Gastroesophageal sphincter (tissue), 4 donors: ENCODE measurements around the gene HMGCS2. TPM values are rescaled to one million over a fixed set of nuclear protein-coding genes. Genes with fewer than 3 reads are reported as not detected.

Experiments used
- ATAC-seq: fragments of 150-250 bp; one replicate; pipeline ENCODE4 v1.9.1; 2016; ENCODE audit warnings: mild to moderate bottlenecking, moderate library complexity
- H3K27ac ChIP-seq, 4 donors: fragments of 200-600 bp; sonication (generic) in 3 of 4; 1 replicate in 3 of 4; 2 replicates in 1 of 4; pipeline ENCODE4 v1.5.1; 2016 to 2019
- H3K27me3 ChIP-seq: fragments of 200-600 bp; sonication (generic); one replicate; pipeline ENCODE4 v1.5.1; 2019
- H3K36me3 ChIP-seq, 2 donors: fragments of 200-600 bp; sonication (generic); one replicate each; pipeline ENCODE4 v1.5.1; 2019; ENCODE audit warnings: control low read depth in 1 of 2
- H3K4me1 ChIP-seq, 3 donors: fragments of 200-600 bp; sonication (generic); 1 replicate in 2 of 3; 2 replicates in 1 of 3; pipeline ENCODE4 v1.5.1; 2016 to 2019; ENCODE audit warnings: control low read depth in 2 of 3
- H3K4me3 ChIP-seq, 2 donors: fragments of 200-600 bp; sonication (generic); one replicate each; pipeline ENCODE4 v1.5.1; 2019; ENCODE audit warnings: mild to moderate bottlenecking in 1 of 2, moderate library complexity in 1 of 2
- H3K9me3 ChIP-seq, 3 donors: fragments of 200-600 bp; sonication (generic); one replicate each; pipeline ENCODE4 v1.5.1; 2017 to 2019; ENCODE audit warnings: control low read depth in 2 of 3
- CTCF ChIP-seq, 4 experiments: fragments of 200-600 bp in 2 of 4; fragments of 450-650 bp in 2 of 4; sonication (generic) in 1 of 4; IDR thresholded peaks; one replicate each; pipeline ENCODE4 v1.5.1; 2017 to 2019; ENCODE audit warnings: antibody characterized with exemption in 4 of 4, mild to moderate bottlenecking in 2 of 4, moderate library complexity in 2 of 4
- EP300 ChIP-seq: sonication (generic); formaldehyde crosslinking; IDR thresholded peaks from one replicate; pipeline ENCODE4 v1.6.1; 2017; ENCODE audit warnings: antibody characterized with exemption, mild to moderate bottlenecking
- POLR2A ChIP-seq, 2 donors: fragments of 450-650 bp; IDR thresholded peaks; one replicate each; pipeline ENCODE4 v1.6.1; 2017; ENCODE audit warnings: antibody characterized with exemption in 2 of 2, mild to moderate bottlenecking in 2 of 2, moderate library complexity in 1 of 2
- POLR2AphosphoS5 ChIP-seq: sonication (generic); formaldehyde crosslinking; IDR thresholded peaks from one replicate; pipeline ENCODE4 v1.6.1; 2017; ENCODE audit warnings: antibody characterized with exemption
- WGBS, 2 donors: methylation state at CpG; one replicate each; pipeline ENCODE4 v1.1.5; 2018; ENCODE audit warnings: low coverage in 1 of 2; 5-methylcytosine and 5-hydroxymethylcytosine counted together
- total RNA-seq, 4 donors: library from RNA; depleted of rRNA; stranded (reverse); fragments of >200 nt; gene quantifications; one replicate each; pipeline ENCODE4 v1.1.0, GENCODE V29; 2016

Gene HMGCS2
- total RNA-seq, 4 donors from 2014 or later: 0.15 to 3.4 TPM; not detected in 2

GRCh38 chr1:119814288-119814687 is 45.6 kb upstream of the HMGCS2 start:
- no peak for ATAC-seq
- TF ChIP-seq POLR2A (IDR thresholded peaks at IDR 0.05) (no peak), CTCF (IDR thresholded peaks at IDR 0.05) (no peak), POLR2AphosphoS5 (no peak), EP300 (no peak)
- Histone ChIP-seq H3K27ac (no peak overlapping the region), H3K36me3 (no peaks in the 10 kb centered on the region), H3K27me3 (no peaks in the 10 kb centered on the region), H3K4me3 (no peak overlapping the region), H3K4me1 (no peaks in the 10 kb centered on the region), H3K9me3 (no peaks in the 10 kb centered on the region)
- 29 to 57% methylated on average over 1 of the region's 1 CpG for WGBS, 2 donors

GRCh38 chr1:119811985-119812557 is 43.4 kb upstream of the HMGCS2 start:
- no peak for TF ChIP-seq EP300
- no peak for TF ChIP-seq CTCF (IDR thresholded peaks at IDR 0.05)
- TF ChIP-seq POLR2AphosphoS5: no peak
- no peak for TF ChIP-seq POLR2A (IDR thresholded peaks at IDR 0.05)
- peaks cover 0 to 4% (median 0%) of the 10 kb centered on the region in 3 donors for H3K4me1 ChIP-seq
- H3K36me3 ChIP-seq: no peaks in the 10 kb centered on the region
- 83 to 92% methylated on average over 1 to 2 of the region's 2 CpGs for WGBS, 2 donors
- H3K9me3 ChIP-seq: no peaks in the 10 kb centered on the region
- ATAC-seq: no peak
- no peak overlapping the region for H3K4me3 ChIP-seq
- peaks cover 7% of the 10 kb centered on the region for H3K27me3 ChIP-seq
- H3K27ac ChIP-seq: no peak overlapping the region

GRCh38 chr1:119811387-119811786 is 42.7 kb upstream of the HMGCS2 start, which contains the start of gene REG4:
Gene REG4, minus strand, starts transcription at chr1:119811460. Its CDS starts 2,691 bp downstream, at chr1:119808769.
- 76 to 87% methylated on average over 5 to 7 of the region's 7 CpGs for WGBS, 2 donors

DNA sequence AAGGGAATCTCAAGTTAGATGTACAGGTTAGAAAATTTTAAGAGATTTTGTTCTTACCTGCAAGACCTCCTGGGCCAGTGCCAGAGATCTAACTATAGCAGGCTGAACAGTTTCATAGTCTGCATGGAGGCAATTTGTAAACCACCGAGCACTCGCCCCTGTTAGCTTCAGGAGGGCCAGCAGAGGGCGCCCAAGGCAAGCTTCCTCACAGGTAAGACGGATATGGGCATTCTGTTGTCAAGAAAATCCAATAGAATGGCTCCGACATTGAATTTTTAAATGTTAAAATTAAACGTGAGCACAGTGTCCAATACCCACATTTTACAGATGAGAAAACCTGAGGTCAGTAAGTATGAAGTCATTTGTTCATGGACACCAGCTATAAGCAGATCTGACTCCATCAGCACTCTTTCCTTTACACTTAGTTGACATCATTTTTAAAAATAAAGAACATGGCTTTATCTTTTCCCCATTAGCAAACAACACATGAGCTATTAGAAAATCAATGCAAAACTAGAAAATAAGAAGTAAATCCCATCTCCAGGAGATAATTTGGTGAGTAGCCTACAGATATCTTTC is 40.4 kb upstream of the HMGCS2 start:
- TF ChIP-seq CTCF (IDR thresholded peaks at IDR 0.05): peak; percentile 50 to 89 (median 57)
- TF ChIP-seq EP300: no peak
- no peaks in the 10 kb centered on the region for H3K9me3 ChIP-seq
- 0 to 1% methylated on average over 4 to 6 of the region's 6 CpGs for WGBS, 2 donors
- H3K36me3 ChIP-seq: no peaks in the 10 kb centered on the region
- H3K27me3 ChIP-seq: peaks cover 7% of the 10 kb centered on the region
- no peak overlapping the region for H3K4me3 ChIP-seq
- H3K4me1 ChIP-seq: peaks cover 0 to 4% (median 0%) of the 10 kb centered on the region in 3 donors
- H3K27ac ChIP-seq: no peak overlapping the region
- ATAC-seq: peak; percentile 58

More at GRCh38 chr1:119811387-119811786, 42.7 kb upstream of the HMGCS2 start, which contains the start of gene REG4:
- H3K4me1 ChIP-seq: peaks cover 0 to 4% (median 0%) of the 10 kb centered on the region in 3 donors
- H3K4me3 ChIP-seq: no peak within 1 kb of the TSS
- H3K9me3 ChIP-seq: no peaks in the 10 kb centered on the region
- peaks cover 7% of the 10 kb centered on the region for H3K27me3 ChIP-seq
- H3K27ac ChIP-seq: no peak within 1 kb of the TSS
- no peak for ATAC-seq
- TF ChIP-seq POLR2AphosphoS5 (no peak), CTCF (IDR thresholded peaks at IDR 0.05) (no peak)
- no peaks in the 10 kb centered on the region for H3K36me3 ChIP-seq

DNA sequence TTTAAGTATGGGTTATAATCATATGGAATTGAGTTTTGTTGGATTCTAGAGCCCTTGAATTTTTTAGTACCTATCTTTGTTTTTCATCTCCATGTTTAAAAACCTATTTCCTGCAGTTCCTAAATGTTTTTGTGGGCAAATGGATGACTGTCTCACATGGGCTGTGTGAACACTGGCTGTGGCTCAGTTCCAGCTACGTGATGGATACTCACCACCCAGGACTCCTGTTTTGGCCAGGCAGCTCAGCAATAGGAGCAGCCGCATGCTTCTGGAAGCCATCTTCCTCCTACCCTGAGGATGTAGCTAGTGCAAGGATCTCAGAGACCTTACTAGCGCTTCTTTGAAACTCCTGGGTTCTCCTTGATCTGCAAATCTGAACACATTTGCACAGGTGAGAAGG is 39.8 kb upstream of the HMGCS2 start:
- H3K9me3 ChIP-seq: no peaks in the 10 kb centered on the region
- WGBS, 2 donors: 38 to 43% methylated on average over 1 to 3 of the region's 3 CpGs
- ATAC-seq: no peak
- peaks cover 7% of the 10 kb centered on the region for H3K27me3 ChIP-seq
- TF ChIP-seq CTCF (IDR thresholded peaks at IDR 0.05): no peak
- no peak for TF ChIP-seq POLR2A (IDR thresholded peaks at IDR 0.05)
- TF ChIP-seq EP300: no peak
- no peak for TF ChIP-seq POLR2AphosphoS5
- no peak overlapping the region for H3K27ac ChIP-seq
- H3K4me1 ChIP-seq: peaks cover 0 to 4% (median 0%) of the 10 kb centered on the region in 3 donors
- H3K36me3 ChIP-seq: no peaks in the 10 kb centered on the region
- no peak overlapping the region for H3K4me3 ChIP-seq
